ENCODE results near the gene ADISSP. TPM values are rescaled to one million over a fixed set of nuclear protein-coding genes. Genes with fewer than 3 reads are reported as not detected.
A peak's percentile ranks its signal among the peaks of the same experiment; 100 is the strongest.

ADISSP gene
- total RNA-seq, result 21.2 TPM
- 10 to 100 TPM; 17.0 to 26.7 (median 25.2) TPM for polyA plus RNA-seq (ENCODE audit: insufficient read depth in 1 of 8, insufficient read length in 8 of 8, low replicate concordance in 1 of 8)
- long read RNA-seq, donor 1, transcript C20orf27-202 (6 exons, 1,886 nt), result major isoform, 7 of 8 reads
- long read RNA-seq, donor 1, partial matches to known transcripts, result 0 of 8 reads
- long read RNA-seq, donor 1, other reads (novel, unspliced or antisense), result 0 of 8 reads
- long read RNA-seq, donor 2, partial matches to known transcripts, result 0 of 1 reads
- long read RNA-seq, donor 2, other reads (novel, unspliced or antisense), result 0 of 1 reads
- long read RNA-seq, donor 3, transcript C20orf27-202 (6 exons, 1,886 nt), result major isoform, 17 of 17 reads
- long read RNA-seq, donor 3, partial matches to known transcripts, result 0 of 17 reads
- long read RNA-seq, donor 3, other reads (novel, unspliced or antisense), result 0 of 17 reads
- long read RNA-seq, donor 4, transcript C20orf27-202 (6 exons, 1,886 nt), result major isoform, 19 of 19 reads
- long read RNA-seq, donor 4, partial matches to known transcripts, result 0 of 19 reads
- long read RNA-seq, donor 4, other reads (novel, unspliced or antisense), result 0 of 19 reads
- long read RNA-seq, donor 5, transcript C20orf27-202 (6 exons, 1,886 nt), result major isoform, 40 of 45 reads
- long read RNA-seq, donor 5, partial matches to known transcripts, result 5 of 45 reads
- long read RNA-seq, donor 5, other reads (novel, unspliced or antisense), result 0 of 45 reads
- long read RNA-seq, donor 6, transcript C20orf27-202 (6 exons, 1,886 nt), result major isoform, 26 of 32 reads
- long read RNA-seq, donor 6, partial matches to known transcripts, result 6 of 32 reads
- long read RNA-seq, donor 6, other reads (novel, unspliced or antisense), result 0 of 32 reads
- long read RNA-seq, donor 7, transcript C20orf27-202 (6 exons, 1,886 nt), result major isoform, 14 of 15 reads
- long read RNA-seq, donor 7, partial matches to known transcripts, result 0 of 15 reads
- long read RNA-seq, donor 7, other reads (novel, unspliced or antisense), result 0 of 15 reads
- long read RNA-seq, donor 8, transcript C20orf27-202 (6 exons, 1,886 nt), result major isoform, 5 of 5 reads
- long read RNA-seq, donor 8, partial matches to known transcripts, result 0 of 5 reads
- long read RNA-seq, donor 8, other reads (novel, unspliced or antisense), result 0 of 5 reads
- long read RNA-seq, donor 9, transcript C20orf27-202 (6 exons, 1,886 nt), result major isoform, 17 of 18 reads
- long read RNA-seq, donor 9, partial matches to known transcripts, result 0 of 18 reads
- long read RNA-seq, donor 9, other reads (novel, unspliced or antisense), result 0 of 18 reads
- long read RNA-seq, donor 10, transcript C20orf27-202 (6 exons, 1,886 nt), result major isoform, 19 of 19 reads
- long read RNA-seq, donor 10, partial matches to known transcripts, result 0 of 19 reads
- long read RNA-seq, donor 10, other reads (novel, unspliced or antisense), result 0 of 19 reads
- long read RNA-seq, donor 11, transcript C20orf27-202 (6 exons, 1,886 nt), result major isoform, 13 of 13 reads
- long read RNA-seq, donor 11, partial matches to known transcripts, result 0 of 13 reads
- long read RNA-seq, donor 11, other reads (novel, unspliced or antisense), result 0 of 13 reads

DNA sequence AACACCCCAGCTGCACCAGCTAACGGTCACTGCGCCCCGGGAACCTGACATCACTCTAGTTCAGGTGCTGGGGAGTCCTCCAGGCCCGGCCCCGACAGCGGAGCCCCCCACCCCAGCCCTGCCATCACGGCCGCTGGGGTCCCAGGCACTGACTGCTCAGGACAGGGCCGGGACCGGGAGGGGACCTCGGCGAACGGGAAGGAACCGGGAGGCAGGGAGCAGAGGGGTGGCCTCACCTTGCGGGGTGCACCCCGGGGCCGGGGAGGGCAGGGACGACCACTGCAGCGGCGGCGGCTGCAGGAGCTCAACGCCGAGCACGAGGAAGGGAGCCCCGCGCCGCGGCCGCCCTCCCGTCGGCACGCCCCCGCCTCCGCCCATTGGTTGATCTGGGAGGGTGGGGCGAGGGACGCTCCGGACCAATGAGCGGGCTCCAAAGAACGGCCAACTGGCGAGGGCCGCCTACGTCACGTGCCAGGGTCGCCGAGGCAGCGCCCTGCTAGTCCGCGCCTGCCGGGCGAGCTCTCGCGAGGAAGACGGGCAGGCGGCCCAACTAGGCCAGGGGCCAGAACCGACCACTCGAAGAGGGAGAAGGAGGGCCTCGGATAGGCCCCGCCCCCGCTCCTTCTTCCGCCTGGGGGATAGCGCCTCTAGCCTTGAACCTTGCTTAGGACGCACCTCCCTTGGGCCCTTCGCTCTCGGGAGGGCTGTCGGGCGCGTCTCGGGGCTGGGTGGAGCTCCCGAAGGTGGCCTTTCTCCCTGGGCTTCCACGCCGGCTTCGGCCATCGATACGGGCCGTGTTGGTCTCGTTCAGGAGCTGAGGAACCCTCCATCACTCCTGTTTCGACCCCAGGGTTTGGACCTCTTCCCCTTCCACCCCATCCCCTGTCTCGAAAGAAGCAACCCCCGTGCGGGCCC is at the start of gene ADISSP:
Gene ADISSP, minus strand, starts transcription at position 327 of the 915 bp plus-strand sequence. CDS start 7,653 bp downstream, outside the sequence.
- peaks cover 44% of the 10 kb centered on the region for H3K4me1 ChIP-seq (ENCODE audit: control insufficient read depth, insufficient read depth, low read length)
- WGBS (ENCODE audit: insufficient coverage), result under 1% methylated on average over 80 of the region's 80 CpGs

GRCh38 chr20:3815703-3816315 is 48.3 kb upstream of the ADISSP start:
- peaks cover 51% of the 10 kb centered on the region for H3K4me1 ChIP-seq (ENCODE audit: control insufficient read depth, insufficient read depth, low read length)
- H3K9me3 ChIP-seq (replicated peaks; ENCODE audit: control insufficient read depth, low read depth, low read length), result no peaks in the 10 kb centered on the region
- 80% methylated on average over 6 of the region's 9 CpGs for WGBS (ENCODE audit: insufficient coverage)
- no peaks in the 10 kb centered on the region for H3K27me3 ChIP-seq (ENCODE audit: control insufficient read depth, insufficient read depth, low read length)
- no peaks in the 10 kb centered on the region for H3K36me3 ChIP-seq (ENCODE audit: control insufficient read depth, insufficient read depth, low read length)
- no peak overlapping the region for H3K4me3 ChIP-seq (ENCODE audit: low read length)
- no peak overlapping the region for H3K27ac ChIP-seq (ENCODE audit: low read length)
- peak; percentile 6 for DNase-seq

More for the DNA sequence above, at the start of gene ADISSP:
- Histone ChIP-seq H3K27ac (ENCODE audit: low read length) (peak within 1 kb of the TSS; percentile 89), H3K9me3 (replicated peaks; ENCODE audit: control insufficient read depth, low read depth, low read length) (no peaks in the 10 kb centered on the region), H3K36me3 (ENCODE audit: control insufficient read depth, insufficient read depth, low read length) (no peaks in the 10 kb centered on the region), H3K4me3 (ENCODE audit: low read length) (peak within 1 kb of the TSS; percentile 89), H3K27me3 (ENCODE audit: control insufficient read depth, insufficient read depth, low read length) (no peaks in the 10 kb centered on the region)
- peak; percentile 99 for DNase-seq

DNA sequence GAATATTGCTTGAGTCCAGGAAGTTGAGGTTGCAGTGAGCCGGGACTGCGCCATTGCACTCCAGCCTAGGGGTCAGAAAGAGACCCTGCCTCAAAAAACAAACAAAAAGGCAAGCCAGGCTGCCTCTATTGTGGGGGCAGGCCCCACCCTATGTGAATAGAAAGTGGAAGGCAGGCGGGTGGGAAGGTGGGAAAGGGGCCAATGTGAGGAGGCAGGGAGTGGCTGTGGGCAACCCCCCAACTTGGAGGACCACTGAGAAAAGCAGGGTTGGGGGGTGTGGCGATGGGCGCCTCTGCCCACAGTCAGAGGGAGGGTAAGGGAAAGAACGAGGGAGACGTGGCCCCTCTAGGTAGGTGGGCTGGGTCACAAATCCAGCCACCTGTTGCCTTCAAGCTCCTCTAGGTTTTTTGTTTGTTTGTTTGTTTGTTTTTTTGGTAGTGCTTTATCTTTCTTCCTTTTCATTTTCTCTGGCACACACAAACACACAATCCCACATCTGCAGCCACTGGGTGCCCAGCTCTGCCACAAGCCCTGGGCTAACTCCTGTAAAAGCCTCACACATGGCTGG is 47.5 kb upstream of the ADISSP start:
- no peak for DNase-seq
- Histone ChIP-seq H3K4me3 (ENCODE audit: low read length) (no peak overlapping the region), H3K9me3 (replicated peaks; ENCODE audit: control insufficient read depth, low read depth, low read length) (no peaks in the 10 kb centered on the region), H3K27ac (ENCODE audit: low read length) (no peak overlapping the region), H3K4me1 (ENCODE audit: control insufficient read depth, insufficient read depth, low read length) (peaks cover 58% of the 10 kb centered on the region), H3K36me3 (ENCODE audit: control insufficient read depth, insufficient read depth, low read length) (no peaks in the 10 kb centered on the region), H3K27me3 (ENCODE audit: control insufficient read depth, insufficient read depth, low read length) (no peaks in the 10 kb centered on the region)
- WGBS (ENCODE audit: insufficient coverage), result 90% methylated on average over 3 of the region's 7 CpGs

DNA sequence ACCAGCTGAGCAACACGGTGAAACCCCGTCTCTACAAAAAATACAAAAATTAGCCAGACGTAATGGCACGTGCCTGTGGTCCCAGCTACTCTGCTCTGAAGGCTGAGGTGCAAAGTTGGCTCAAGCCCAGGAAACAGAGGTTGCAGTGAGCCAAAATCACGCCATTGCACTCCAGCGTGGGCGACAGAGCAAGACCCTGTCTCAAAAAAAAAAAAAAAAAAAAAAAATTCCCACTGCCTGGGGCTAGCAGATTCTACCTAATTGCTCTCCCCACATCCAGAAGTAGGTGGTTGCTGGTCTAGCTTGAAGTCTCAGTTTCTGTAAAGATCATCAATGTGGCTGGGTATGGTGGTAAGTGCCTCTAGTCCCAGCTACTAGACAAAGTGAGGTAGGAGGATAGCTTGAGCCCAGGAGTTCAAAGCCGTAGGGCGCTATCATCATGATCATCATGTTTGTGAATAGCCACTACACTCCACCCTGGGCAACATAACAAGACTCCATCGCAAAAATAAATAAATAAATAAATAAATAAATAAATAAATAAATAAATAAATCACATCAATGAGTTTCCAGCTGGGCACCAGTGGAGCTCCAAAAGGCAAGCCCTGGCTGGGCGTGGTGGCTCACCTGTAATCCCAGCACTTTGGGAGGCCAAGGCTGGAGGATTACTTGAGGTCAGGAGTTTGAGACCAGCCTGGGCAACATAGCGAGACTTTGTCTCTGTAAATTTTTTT is 46.5 kb upstream of the ADISSP start:
- H3K27ac ChIP-seq (ENCODE audit: low read length), result no peak overlapping the region
- peak; percentile 17 for DNase-seq

GRCh38 chr20:3812975-3813847 is 45.7 kb upstream of the ADISSP start:
- Histone ChIP-seq H3K36me3 (ENCODE audit: control insufficient read depth, insufficient read depth, low read length) (no peaks in the 10 kb centered on the region), H3K9me3 (replicated peaks; ENCODE audit: control insufficient read depth, low read depth, low read length) (no peaks in the 10 kb centered on the region), H3K27ac (ENCODE audit: low read length) (peak overlapping the region; percentile 45), H3K4me3 (ENCODE audit: low read length) (no peak overlapping the region), H3K27me3 (ENCODE audit: control insufficient read depth, insufficient read depth, low read length) (no peaks in the 10 kb centered on the region), H3K4me1 (ENCODE audit: control insufficient read depth, insufficient read depth, low read length) (peaks cover 48% of the 10 kb centered on the region)
- peak; percentile 25 for DNase-seq
- WGBS (ENCODE audit: insufficient coverage), result 55% methylated on average over 7 of the region's 8 CpGs

More for the DNA sequence above, 46.5 kb upstream of the ADISSP start:
- 79% methylated on average over 4 of the region's 12 CpGs for WGBS (ENCODE audit: insufficient coverage)
- Histone ChIP-seq H3K27me3 (ENCODE audit: control insufficient read depth, insufficient read depth, low read length) (no peaks in the 10 kb centered on the region), H3K4me3 (ENCODE audit: low read length) (no peak overlapping the region), H3K9me3 (replicated peaks; ENCODE audit: control insufficient read depth, low read depth, low read length) (no peaks in the 10 kb centered on the region), H3K36me3 (ENCODE audit: control insufficient read depth, insufficient read depth, low read length) (no peaks in the 10 kb centered on the region), H3K4me1 (ENCODE audit: control insufficient read depth, insufficient read depth, low read length) (peaks cover 51% of the 10 kb centered on the region)

- no peak for DNase-seq
- Histone ChIP-seq H3K9me3 (replicated peaks; ENCODE audit: control insufficient read depth, low read depth, low read length) (no peaks in the 10 kb centered on the region), H3K4me1 (ENCODE audit: control insufficient read depth, insufficient read depth, low read length) (peaks cover 52% of the 10 kb centered on the region), H3K27ac (ENCODE audit: low read length) (peak overlapping the region; percentile 93), H3K4me3 (ENCODE audit: low read length) (no peak overlapping the region), H3K27me3 (ENCODE audit: control insufficient read depth, insufficient read depth, low read length) (no peaks in the 10 kb centered on the region), H3K36me3 (ENCODE audit: control insufficient read depth, insufficient read depth, low read length) (no peaks in the 10 kb centered on the region)
- 84% methylated on average over 5 of the region's 9 CpGs for WGBS (ENCODE audit: insufficient coverage)
Observed at GRCh38 chr20:3812259-3812681, 44.7 kb upstream of the ADISSP start.

GRCh38 chr20:3811467-3812258 is 44.1 kb upstream of the ADISSP start:
- no peaks in the 10 kb centered on the region for H3K27me3 ChIP-seq (ENCODE audit: control insufficient read depth, insufficient read depth, low read length)
- 4% methylated on average over 10 of the region's 20 CpGs for WGBS (ENCODE audit: insufficient coverage)
- H3K9me3 ChIP-seq (replicated peaks; ENCODE audit: control insufficient read depth, low read depth, low read length), result no peaks in the 10 kb centered on the region
- DNase-seq, result peak; percentile 99
- peak overlapping the region; percentile 93 for H3K27ac ChIP-seq (ENCODE audit: low read length)
- no peaks in the 10 kb centered on the region for H3K36me3 ChIP-seq (ENCODE audit: control insufficient read depth, insufficient read depth, low read length)
- peaks cover 58% of the 10 kb centered on the region for H3K4me1 ChIP-seq (ENCODE audit: control insufficient read depth, insufficient read depth, low read length)
- peak overlapping the region; percentile 32 for H3K4me3 ChIP-seq (ENCODE audit: low read length)
